Gastrocnemius medialis (tissue), 4 donors: Measurements from ENCODE around the gene MAD1L1.

ENCODE experiments used
- POLR2A ChIP-seq, 2 donors: fragments of 450-650 bp; IDR thresholded peaks; one replicate each; pipeline ENCODE4 v1.6.1; 2017; ENCODE audit warnings: antibody characterized with exemption in 2 of 2, mild to moderate bottlenecking in 2 of 2, moderate library complexity in 2 of 2
- TF ChIP-seq, protein P1 (sequence below), 5 experiments: fragments of 450-650 bp in 3 of 5; fragments of 200-600 bp in 2 of 5; sonication (generic) in 2 of 5; IDR thresholded peaks in 4 of 5; conservative IDR thresholded peaks in 1 of 5; 1 replicate in 4 of 5; 2 replicates in 1 of 5; pipeline ENCODE4 v1.5.1; 2016 to 2019; ENCODE audit warnings: antibody characterized with exemption in 5 of 5, mild to moderate bottlenecking in 3 of 5, moderate library complexity in 3 of 5

DNA sequence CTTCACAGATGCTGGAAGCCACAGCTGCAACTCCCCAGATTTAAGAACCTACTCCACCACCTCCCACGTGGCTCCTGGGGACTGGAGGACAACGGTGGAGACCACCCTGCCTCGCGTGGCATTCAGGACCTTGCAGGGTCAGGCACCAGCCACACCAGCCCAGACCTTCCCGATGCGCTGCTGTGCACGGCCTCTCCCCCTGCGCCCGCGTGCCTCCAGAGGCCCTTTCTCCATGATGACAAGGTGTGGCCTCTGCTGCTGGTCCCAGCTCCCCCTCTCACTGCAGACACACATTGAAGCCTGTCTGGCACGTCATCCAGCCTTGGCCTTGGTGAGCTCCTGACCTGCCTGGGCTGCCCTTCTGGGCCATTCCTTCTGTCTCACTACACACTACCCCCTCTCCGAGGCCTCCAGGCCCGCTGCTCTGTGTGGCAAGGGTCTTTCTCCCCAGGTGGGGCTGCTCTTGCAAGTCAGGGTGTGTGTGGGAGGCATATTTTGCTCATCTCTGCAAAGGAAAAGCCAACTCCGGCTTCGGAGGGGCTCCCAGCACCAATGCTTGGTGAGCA lies 254.8 kb downstream of the MAD1L1 start:
- TF ChIP-seq, protein P1, sequence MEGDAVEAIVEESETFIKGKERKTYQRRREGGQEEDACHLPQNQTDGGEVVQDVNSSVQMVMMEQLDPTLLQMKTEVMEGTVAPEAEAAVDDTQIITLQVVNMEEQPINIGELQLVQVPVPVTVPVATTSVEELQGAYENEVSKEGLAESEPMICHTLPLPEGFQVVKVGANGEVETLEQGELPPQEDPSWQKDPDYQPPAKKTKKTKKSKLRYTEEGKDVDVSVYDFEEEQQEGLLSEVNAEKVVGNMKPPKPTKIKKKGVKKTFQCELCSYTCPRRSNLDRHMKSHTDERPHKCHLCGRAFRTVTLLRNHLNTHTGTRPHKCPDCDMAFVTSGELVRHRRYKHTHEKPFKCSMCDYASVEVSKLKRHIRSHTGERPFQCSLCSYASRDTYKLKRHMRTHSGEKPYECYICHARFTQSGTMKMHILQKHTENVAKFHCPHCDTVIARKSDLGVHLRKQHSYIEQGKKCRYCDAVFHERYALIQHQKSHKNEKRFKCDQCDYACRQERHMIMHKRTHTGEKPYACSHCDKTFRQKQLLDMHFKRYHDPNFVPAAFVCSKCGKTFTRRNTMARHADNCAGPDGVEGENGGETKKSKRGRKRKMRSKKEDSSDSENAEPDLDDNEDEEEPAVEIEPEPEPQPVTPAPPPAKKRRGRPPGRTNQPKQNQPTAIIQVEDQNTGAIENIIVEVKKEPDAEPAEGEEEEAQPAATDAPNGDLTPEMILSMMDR (IDR thresholded peaks at IDR 0.05 in 4 of 5, conservative IDR thresholded peaks at IDR 0.05 in 1 of 5), result no peak
- TF ChIP-seq POLR2A (IDR thresholded peaks at IDR 0.05), result no peak
